Fibroblast of pulmonary artery (primary cell): ENCODE data around the gene FRMD4A.
A peak's percentile ranks its signal among the peaks of the same experiment; 100 is the strongest.

Experiments used
- DNase-seq: peaks from one replicate; pipeline ENCODE4 v3.0.0-alpha.2; 2010; ENCODE audit warnings: low read depth
- H3K4me3 ChIP-seq: replicated peaks from 2 replicates; pipeline ENCODE4 v1.5.1; 2011; ENCODE audit warnings: low read depth, mild to moderate bottlenecking, control low read depth, low read length, moderate library complexity
- CTCF ChIP-seq: IDR thresholded peaks from 2 replicates; pipeline ENCODE4 v1.5.1; 2011; ENCODE audit warnings: mild to moderate bottlenecking, control low read depth, low read length, inconsistent platforms; ENCODE audit errors: missing control alignments

The FRMD4A gene

GRCh38 chr10:14173391-14173705 is 157.4 kb downstream of the FRMD4A start:
- no peak for TF ChIP-seq CTCF
- peak; percentile 28 for DNase-seq
- peak overlapping the region; percentile 49 for H3K4me3 ChIP-seq

- no peak for TF ChIP-seq CTCF
- H3K4me3 ChIP-seq, result no peak overlapping the region
Observed at GRCh38 chr10:14172336-14172950, 158.3 kb downstream of the FRMD4A start.

GRCh38 chr10:14171336-14171735 is 159.4 kb downstream of the FRMD4A start:
- no peak for DNase-seq
- no peak overlapping the region for H3K4me3 ChIP-seq
- TF ChIP-seq CTCF, result no peak

More at GRCh38 chr10:14172336-14172950, 158.3 kb downstream of the FRMD4A start:
- no peak for DNase-seq

GRCh38 chr10:14163377-14164086 is 167.2 kb downstream of the FRMD4A start:
- no peak overlapping the region for H3K4me3 ChIP-seq
- no peak for DNase-seq
- no peak for TF ChIP-seq CTCF

- H3K4me3 ChIP-seq, result no peak overlapping the region
- no peak for TF ChIP-seq CTCF
- no peak for DNase-seq
Observed at GRCh38 chr10:14162629-14163344, 167.9 kb downstream of the FRMD4A start.

GRCh38 chr10:14162061-14162460 is 168.7 kb downstream of the FRMD4A start:
- no peak for DNase-seq
- H3K4me3 ChIP-seq, result no peak overlapping the region
- TF ChIP-seq CTCF, result no peak
